ENCODE measurements around the gene GPS1.

The GPS1 gene

DNA sequence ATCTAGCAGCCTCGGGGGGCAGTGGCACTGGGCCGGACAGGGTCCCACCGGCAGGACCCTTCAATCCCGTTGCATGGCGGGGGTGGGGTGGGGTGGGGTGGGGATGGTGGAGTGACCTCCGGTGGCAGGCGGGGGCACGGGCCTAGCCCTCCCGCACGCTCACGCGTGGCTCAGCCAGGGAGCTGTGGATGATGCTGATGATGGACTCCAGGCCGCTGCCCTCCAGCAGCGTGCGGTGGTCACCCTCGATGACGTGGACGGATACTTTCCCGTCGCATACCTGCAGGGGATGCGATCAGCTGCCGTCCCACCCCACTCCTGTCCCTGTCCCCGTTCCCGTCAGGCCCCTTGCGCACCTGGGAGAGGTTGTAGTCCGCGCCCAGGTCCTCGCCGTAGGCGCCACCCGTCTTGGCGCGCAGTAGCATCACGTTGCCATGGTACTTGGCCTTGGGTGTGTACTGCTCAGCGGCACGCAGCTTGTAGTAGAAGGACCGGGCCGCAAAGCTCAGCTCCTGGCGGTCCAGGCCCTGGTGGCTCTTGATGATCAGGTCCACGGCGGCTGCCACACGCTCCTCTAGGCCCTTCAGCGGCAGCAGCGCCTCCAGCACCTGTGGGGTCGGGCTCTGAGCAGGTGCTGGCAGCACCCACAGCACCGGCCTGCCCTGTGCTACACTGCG lies 27.4 kb downstream of the GPS1 start:
- DNase-seq, result no peak
- no peak for ATAC-seq

GRCh38 chr17:82080048-82080788 lies 28.5 kb downstream of the GPS1 start:
- ATAC-seq (no peak), DNase-seq (no peak)

GRCh38 chr17:82080789-82081464 lies 29.2 kb downstream of the GPS1 start:
- no peak for DNase-seq
- ATAC-seq, result no peak

GRCh38 chr17:82081546-82081945 lies 29.8 kb downstream of the GPS1 start:
- DNase-seq (no peak), ATAC-seq (no peak)

DNA sequence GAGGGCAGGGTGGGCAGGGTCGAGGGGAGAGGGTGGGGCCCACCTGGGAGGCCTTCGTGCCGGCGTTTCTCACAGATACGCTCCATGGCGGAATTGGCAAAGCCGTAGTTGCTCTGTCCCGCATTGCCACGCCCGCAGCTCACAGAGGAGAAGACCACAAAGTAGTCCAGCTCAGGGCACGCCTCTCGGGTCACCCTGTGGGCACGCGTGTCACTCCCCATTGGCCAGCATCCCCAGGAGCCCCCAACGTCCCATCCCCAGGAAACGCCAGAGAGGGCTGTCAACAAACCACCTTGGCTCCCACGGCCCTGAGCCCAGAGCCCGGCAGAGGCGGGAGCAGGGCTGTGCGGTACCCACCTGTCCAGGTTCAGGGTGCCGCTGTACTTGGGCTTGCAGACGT lies 30.3 kb downstream of the GPS1 start:
- ATAC-seq (no peak), DNase-seq (no peak)

GRCh38 chr17:82082456-82082855 lies 30.8 kb downstream of the GPS1 start:
- DNase-seq (no peak), ATAC-seq (no peak)

DNA sequence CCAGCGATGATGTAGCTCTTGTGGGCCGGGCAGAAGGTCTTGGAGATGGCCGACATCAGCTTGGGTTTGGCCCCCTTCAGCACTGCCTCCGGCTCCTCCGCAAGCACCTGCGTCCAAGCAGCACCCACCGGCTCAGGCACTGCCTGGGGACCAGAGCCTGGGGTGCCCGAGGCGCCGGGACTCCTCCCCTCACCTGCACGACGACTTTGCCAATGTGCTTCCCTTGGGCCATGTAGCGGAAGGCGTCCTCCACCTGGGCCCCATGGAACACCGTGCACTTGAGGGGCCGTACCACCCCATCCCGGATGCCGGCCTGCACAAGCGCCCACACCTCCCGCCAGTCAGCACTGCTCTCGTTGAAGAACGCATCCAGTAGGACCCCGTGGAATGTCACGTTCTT lies 31.3 kb downstream of the GPS1 start:
- ATAC-seq (no peak), DNase-seq (no peak)

- no peak for DNase-seq
- ATAC-seq, result no peak
Measured at GRCh38 chr17:82083533-82084359, 32.0 kb downstream of the GPS1 start.

DNA sequence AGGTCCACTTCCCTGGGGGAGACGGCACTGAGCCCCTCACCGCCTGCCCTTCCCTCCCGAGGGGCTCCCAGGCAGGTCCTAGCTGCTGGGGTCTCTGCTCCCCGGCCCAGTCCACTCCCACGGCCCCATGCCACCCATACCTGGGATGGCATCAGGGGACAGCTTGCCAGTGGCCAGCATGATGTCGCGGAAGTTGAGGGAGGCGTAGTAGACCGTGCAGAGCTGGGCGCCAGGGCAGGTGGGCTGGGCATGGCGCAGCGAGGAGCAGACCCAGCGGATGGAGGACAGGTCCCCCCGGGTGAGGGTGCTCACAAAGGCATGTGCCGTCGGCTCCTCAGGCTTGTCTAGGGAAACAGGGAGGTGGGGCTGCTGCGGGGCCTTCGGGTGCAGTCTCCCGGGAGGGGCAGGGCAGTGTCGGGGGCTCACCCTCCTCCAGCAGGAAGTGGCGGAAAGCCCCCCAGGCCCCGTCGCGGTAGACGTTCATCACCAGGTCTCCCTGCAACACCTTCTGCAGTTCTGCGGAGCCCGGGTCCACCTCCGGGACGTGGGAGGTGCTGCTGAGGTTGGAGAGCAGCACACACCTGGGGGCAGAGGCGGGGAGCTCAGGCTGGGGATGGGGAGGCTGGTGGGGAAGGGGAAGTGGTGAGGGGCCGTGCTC lies 32.8 kb downstream of the GPS1 start:
- ATAC-seq (no peak), DNase-seq (no peak)

DNA sequence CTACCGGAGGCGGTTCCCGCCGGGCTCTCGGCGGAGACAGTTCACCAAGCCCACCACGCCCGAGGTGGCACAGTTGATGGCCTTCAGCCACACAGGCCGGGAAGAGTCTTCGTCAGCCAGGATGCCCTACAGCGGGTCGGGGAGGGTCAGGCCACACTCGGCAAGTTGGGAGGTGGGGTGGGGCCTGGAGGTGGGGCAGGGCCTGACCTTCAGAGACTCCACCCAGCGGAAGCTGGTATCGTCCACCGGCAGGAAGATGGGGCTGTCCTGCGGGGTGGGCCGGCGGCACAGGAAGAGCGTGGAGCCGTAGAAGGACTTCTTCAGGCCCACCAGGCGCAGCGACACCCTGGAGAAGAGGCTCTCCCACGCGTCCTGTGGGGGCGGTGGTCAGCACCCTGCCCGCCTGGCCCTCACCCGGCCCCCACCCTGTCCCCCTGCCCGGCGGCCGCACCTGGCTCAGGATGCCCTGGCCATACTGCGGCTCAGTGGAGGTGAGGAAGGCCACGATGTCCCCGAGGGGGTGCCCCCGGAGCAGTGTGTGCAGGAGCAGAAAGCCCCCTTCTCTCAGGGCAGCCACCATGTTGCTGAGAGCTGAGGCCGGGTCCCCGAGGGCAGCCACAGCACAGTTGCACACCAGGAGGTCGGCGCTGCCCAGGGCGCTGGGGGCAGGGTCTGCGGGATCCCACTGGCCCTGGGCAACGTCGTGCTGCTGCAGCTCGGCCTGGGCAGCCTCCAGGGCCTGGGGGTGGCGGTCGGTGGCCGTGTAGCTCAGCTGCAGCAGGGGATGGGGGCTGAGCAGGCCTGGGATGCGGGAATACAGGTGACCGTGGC lies 33.5 kb downstream of the GPS1 start:
- no peak for ATAC-seq
- DNase-seq, result no peak

- ATAC-seq, result no peak
- DNase-seq, result no peak
Measured at GRCh38 chr17:82085931-82086764, 34.5 kb downstream of the GPS1 start.

- DNase-seq, result no peak
- ATAC-seq, result no peak
Measured at GRCh38 chr17:82086941-82087906, 35.5 kb downstream of the GPS1 start.

DNA sequence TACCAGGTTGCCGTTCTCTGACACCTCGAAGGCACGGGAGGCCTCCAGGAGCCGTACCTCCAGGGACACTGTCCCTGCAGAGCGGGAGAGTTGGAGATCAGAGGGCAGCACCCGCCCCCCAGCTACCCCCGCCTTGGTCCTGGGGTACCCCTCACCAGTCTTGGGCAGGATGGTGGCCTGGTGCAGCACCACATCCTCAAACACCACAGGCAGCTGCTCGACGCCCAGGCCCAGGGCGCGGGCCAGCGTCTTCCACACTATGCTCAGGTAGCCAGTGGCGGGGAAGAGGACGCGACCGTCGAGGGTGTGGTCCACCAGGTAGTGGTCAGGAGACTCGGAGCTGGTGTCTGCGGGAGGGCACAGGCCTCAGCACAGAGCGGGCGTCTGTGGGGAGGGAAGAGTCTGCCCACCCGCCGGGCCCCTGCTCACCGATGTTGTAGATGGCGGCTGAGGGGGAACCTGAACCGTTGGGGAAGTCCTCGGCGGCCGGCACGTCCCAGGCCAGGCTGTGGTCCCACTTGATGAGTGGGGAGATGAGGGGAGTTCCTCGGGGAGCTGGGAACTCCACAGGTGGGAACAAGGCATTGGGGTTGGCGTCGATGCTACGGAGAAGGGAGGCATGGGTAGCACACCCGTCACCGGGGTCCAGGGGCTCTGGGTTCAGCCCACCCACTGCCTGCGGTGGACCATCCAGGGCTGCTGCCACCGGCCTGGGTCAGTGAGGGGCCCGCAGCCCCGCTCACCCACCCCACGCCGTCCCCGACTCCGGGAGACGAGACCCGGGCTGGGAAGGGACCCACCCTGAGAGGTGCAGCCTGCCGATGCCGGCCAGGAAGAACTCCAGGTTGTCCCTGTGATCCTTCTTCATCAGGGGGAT lies 36.5 kb downstream of the GPS1 start:
- ATAC-seq, result no peak

DNA sequence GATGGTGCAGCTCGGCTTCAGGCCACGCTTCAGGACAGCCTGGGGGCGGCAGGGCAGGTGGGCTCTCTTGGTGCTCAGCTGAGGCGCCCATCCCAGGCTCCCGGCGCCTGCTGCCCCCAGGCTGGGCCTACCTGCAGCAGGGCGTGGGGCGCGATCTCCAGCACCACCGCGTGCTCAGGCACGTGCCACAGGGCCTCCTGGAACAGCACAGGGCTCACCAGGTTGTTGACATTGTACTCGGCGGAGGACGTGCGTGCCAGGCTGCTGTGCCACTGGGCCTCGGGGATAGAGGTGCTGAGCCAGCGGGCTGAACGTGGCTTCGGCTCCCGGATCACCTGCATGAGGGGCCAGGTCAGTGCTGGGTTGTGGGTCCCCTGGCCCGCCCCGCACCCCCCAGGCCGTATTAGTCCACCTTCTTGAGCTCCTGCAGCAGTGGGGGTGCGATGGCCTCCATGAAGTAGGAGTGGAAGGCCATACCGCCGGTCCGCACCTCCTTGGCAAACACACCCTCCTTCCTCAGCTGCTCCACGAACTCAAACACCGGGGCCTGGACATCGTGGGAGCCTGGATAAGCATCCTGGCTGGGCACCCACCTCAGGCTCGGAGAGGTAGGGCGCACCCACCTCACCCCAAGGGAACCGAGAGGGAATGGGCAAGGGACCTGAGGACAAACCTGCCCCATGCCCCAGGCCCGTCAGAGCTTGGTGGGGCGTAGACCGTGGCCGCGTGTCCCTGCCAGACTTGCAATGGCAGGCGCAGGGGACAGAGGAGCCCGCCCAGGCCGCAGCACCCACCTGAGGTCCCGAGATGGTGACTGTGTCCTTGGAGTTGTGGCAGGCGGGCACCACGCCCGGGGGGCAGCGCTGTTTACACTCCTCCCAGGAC lies 37.4 kb downstream of the GPS1 start:
- ATAC-seq, result no peak

More for the DNA sequence above, 36.5 kb downstream of the GPS1 start:
- no peak for DNase-seq

DNA sequence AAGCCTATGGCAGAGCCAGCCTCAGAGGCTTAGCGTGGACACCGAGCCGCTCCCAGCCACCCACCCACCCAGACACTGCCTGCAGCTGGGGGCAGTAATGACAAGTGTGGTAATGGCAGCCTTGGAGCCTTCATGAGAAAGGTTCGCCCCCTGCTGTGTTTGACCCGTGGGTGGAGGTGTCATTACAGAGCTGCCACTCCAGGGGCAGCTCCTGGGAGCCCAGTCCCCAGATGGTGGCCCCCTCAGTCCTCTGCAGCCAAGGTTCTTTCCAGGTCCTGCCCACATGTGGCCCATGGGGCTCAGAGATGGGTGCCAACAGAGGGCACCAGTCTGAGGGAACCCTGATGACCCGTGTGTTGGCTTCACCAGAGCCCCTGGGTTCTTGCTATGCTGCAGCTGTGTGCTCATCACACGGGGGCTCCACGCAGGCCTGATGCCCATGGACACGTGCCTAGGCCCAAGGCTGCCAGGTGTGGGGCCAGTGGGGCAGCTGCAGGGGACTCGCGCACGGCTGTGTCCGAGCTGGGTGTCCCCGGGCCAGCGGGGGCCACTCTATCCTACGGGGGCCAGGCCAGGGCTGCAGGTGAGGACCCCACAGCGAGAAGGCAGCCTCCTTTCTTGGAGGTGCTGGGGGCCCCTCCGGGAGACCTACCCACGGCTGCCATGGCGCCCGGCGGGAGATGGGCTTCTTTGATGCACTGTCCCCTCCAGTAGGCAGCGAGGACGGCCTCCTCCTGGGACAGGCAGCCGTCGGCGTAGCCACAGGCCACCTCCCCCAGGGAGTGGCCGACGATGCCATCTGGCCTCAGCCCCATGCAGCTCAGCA lies 38.2 kb downstream of the GPS1 start:
- DNase-seq (no peak), ATAC-seq (no peak)

More for the DNA sequence above, 37.4 kb downstream of the GPS1 start:
- DNase-seq, result no peak

All from stimulated activated naive CD8-positive, alpha-beta T cell treated with anti-CD3 and anti-CD28 coated beads, Interleukin-15, Interleukin-2, amounts not matched to agents 100 U/mL and 50 U/mL, for 24 hours (primary cell).